GM10847 (cell line): ENCODE data around the gene MMP23B.
A peak's percentile ranks its signal among the peaks of the same experiment; 100 is the strongest.

Experiments used
- POLR2A ChIP-seq: IDR thresholded peaks from 2 replicates; pipeline ENCODE4 v1.6.1; 2011; ENCODE audit not compliant: insufficient read length; ENCODE audit errors: extremely low read depth

MMP23B gene

GRCh38 chr1:1623181-1623630 lies 8.8 kb upstream of the MMP23B start:
- no peak for TF ChIP-seq POLR2A

- TF ChIP-seq POLR2A = no peak
Measured at GRCh38 chr1:1623631-1624442, 8.1 kb upstream of the MMP23B start.

- TF ChIP-seq POLR2A = no peak
Measured at GRCh38 chr1:1624443-1625403, 7.2 kb upstream of the MMP23B start.

DNA sequence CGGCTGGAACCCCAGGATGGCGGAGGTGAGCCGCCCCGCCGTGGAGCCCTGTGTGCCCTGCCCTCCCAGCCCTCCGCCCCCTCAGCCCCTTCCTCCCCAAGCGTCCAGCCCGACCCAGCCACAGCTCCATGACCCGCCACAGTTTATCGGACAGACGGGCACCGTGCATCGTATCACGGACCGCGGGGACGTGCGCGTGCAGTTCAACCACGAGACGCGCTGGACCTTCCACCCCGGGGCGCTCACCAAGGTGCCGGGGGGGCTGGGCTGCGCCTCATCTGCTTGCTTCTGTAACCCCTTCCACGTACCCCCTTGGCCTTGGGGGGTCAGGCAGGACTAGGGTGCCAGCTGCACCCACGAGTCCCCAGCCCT lies 6.6 kb upstream of the MMP23B start:
- TF ChIP-seq POLR2A = no peak

GRCh38 chr1:1625824-1626206 lies 6.2 kb upstream of the MMP23B start:
- no peak for TF ChIP-seq POLR2A

DNA sequence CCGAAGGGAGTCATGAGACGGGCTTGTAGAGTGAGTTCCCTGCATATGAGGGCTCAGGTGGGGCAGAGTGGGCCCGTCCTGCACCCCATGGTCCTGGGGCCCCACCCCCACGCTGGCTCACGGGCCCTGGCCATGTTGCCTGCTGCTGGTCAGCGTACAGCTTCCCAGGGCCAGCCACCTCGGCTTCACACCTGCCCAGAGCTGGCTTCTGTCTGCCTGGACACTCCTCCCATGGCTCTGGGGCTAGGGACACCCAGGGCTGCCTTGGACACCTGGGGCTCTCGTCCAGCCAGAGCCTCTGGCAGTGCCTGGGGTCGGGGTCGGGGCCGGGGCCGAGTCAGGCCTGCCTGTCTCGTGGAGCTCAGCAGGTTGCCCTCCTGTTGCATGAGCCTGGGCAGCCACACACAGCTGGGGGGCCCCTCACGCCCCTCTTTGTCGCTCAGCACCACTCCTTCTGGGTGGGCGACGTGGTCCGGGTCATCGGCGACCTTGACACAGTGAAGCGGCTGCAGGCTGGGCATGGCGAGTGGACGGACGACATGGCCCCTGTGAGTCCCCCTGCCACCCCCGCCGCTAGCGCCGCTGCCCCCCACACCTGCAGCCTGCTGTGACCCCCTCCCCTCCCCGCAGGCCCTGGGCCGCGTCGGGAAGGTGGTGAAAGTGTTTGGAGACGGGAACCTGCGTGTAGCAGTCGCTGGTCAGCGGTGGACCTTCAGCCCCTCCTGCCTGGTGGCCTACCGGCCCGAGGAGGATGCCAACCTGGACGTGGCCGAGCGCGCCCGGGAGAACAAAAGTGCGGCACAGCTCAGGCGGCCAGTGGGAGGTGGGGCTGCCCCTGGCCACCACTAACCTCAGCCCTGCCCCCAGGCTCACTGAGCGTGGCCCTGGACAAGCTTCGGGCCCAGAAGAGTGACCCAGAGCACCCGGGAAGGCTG lies 5.5 kb upstream of the MMP23B start:
- TF ChIP-seq POLR2A = no peak

DNA sequence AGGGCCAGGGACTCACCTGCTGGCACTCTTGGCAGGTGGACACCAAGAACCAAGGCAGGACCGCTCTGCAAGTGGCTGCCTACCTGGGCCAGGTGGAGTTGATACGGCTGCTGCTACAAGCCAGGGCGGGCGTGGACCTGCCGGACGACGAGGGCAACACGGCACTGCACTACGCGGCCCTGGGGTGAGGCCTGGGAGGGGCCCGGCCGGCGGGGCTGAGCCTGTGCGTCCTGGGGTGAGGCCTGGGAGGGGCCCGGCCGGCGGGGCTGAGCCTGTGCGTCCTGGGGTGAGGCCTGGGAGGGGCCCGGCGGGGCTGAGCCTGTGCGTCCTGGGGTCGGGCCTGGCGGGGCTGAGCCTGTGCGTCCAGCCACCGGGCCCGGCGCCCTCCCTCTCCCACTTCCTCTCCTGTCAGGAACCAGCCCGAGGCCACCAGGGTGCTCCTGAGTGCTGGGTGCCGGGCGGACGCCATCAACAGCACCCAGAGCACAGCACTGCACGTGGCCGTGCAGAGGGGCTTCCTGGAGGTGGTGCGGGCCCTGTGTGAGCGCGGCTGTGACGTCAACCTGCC lies 4.6 kb upstream of the MMP23B start:
- no peak for TF ChIP-seq POLR2A

GRCh38 chr1:1627829-1628753 lies 3.9 kb upstream of the MMP23B start:
- TF ChIP-seq POLR2A = no peak

GRCh38 chr1:1628754-1629429 lies 3.1 kb upstream of the MMP23B start:
- TF ChIP-seq POLR2A = no peak

DNA sequence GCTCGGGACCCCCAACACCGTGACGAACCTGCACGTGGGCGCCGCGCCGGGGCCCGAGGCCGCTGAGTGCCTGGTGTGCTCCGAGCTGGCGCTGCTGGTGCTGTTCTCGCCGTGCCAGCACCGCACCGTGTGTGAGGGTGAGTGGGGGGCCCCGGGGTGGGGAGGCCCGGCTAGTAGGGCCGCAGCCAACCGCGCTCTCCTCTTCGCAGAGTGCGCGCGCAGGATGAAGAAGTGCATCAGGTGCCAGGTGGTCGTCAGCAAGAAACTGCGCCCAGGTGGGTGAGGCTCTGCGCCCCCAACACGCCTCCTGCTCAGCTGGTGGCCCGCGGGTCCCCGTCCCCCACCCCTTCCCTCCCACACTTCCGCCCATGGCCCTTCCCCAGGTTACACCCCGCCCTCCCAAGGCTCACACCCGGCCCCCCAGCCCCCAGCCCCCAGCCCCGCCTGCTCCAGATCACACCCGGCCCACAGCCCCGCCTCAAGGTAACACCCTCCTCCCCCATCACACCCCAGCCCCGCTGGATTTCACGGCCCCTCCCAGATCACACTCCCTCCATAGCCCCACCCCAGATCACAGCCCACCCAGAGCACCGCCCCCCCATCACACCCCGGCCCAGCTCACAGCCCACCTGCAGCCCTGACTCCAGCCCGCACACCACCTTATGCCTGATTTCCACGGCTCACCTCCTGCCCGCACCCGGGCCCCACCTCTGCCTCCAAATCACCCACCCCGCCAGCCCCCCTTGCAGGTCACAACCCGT lies 2.4 kb upstream of the MMP23B start:
- TF ChIP-seq POLR2A = no peak

- peak; percentile 30 for TF ChIP-seq POLR2A
Measured at GRCh38 chr1:1630191-1630964, 1.6 kb upstream of the MMP23B start.
